ENCODE measurements around the gene FAM120A.

- TF ChIP-seq CTCF (IDR thresholded peaks at IDR 0.05), result no peak
- no peak for TF ChIP-seq POLR2A (IDR thresholded peaks at IDR 0.05)
These were observed 146.6 kb downstream of the FAM120A start for GRCh38 chr9:93597871-93598646.
